Heart right ventricle (tissue), 16 donors: ENCODE measurements around the gene RRP8. TPM values are rescaled to one million over a fixed set of nuclear protein-coding genes. Genes with fewer than 3 reads are reported as not detected.

Source experiments
- ATAC-seq, 8 donors: fragments of 200-7000 bp; cut with Tn5 transposase; one replicate each; pipeline ENCODE4 v1.9.1; 2020; ENCODE audit warnings: mild to moderate bottlenecking in 8 of 8, moderate library complexity in 8 of 8, moderate number of reproducible peaks in 1 of 8
- DNase-seq, 2 donors: peaks; one replicate each; pipeline ENCODE4 v3.0.0-alpha.2; 2020
- H3K27ac ChIP-seq, 10 donors: fragments of 200-600 bp; sonication (generic) in 2 of 10; one replicate each; pipeline versions ENCODE4 v1.5.0 to v1.8.0; 2020 to 2022; ENCODE audit warnings: mild to moderate bottlenecking in 3 of 10
- H3K27me3 ChIP-seq, 7 donors: fragments of 200-600 bp; one replicate each; pipeline ENCODE4 v1.8.0; 2021 to 2022; ENCODE audit warnings: mild to moderate bottlenecking in 2 of 7
- H3K36me3 ChIP-seq, 9 donors: fragments of 200-600 bp; sonication (generic) in 1 of 9; one replicate each; pipeline versions ENCODE4 v1.5.0 to v1.8.0; 2020 to 2022; ENCODE audit warnings: mild to moderate bottlenecking in 2 of 9
- H3K4me1 ChIP-seq, 9 donors: fragments of 200-600 bp; sonication (generic) in 1 of 9; one replicate each; pipeline versions ENCODE4 v1.5.0 to v1.8.0; 2020 to 2022; ENCODE audit warnings: mild to moderate bottlenecking in 4 of 9
- H3K4me3 ChIP-seq, 10 donors: fragments of 200-600 bp; sonication (generic) in 2 of 10; one replicate each; pipeline versions ENCODE4 v1.5.0 to v1.8.0; 2020 to 2022; ENCODE audit warnings: mild to moderate bottlenecking in 7 of 10, moderate library complexity in 2 of 10
- H3K9me3 ChIP-seq, 11 donors: fragments of 200-600 bp in 10 of 11; sonication (generic) in 2 of 11; one replicate each; pipeline versions ENCODE4 v1.5.0 to v1.8.0; 2013 to 2022; ENCODE audit warnings: mild to moderate bottlenecking in 2 of 11, control low read depth in 1 of 11, moderate library complexity in 1 of 11
- CTCF ChIP-seq, 9 donors: fragments of 200-600 bp; sonication (generic) in 2 of 9; IDR thresholded peaks; one replicate each; pipeline versions ENCODE4 v1.5.0 to v1.8.0; 2021 to 2022; ENCODE audit warnings: antibody characterized with exemption in 9 of 9, mild to moderate bottlenecking in 5 of 9, moderate library complexity in 1 of 9
- WGBS, 2 donors: extraction: QIAGEN DNeasy Blood & Tissue Kit; methylation state at CpG; one replicate each; pipeline ENCODE4 v1.1.7; 2013; ENCODE audit warnings: inconsistent platforms in 1 of 2; 5-methylcytosine and 5-hydroxymethylcytosine counted together
- intact Hi-C, 10 donors: fragments of 100-400 bp; cut with DNase I; formaldehyde crosslinking; loops; one replicate each; pipeline versions ENCODE4 v1.11.1 to v1.14.2; 2022
- polyA plus RNA-seq, 2 donors: library from polyadenylated mRNA; stranded (reverse); fragments of 200-250 nt; gene quantifications; one replicate each; pipeline ENCODE4 v1.2.3, GENCODE V29; 2013
- total RNA-seq, 10 donors: library from RNA; stranded (reverse); fragmentation: NEBNext Ultra II Directional in 3 of 10; extraction: Animal tissue kit (Norgen Biotek cat#: 25700) in 3 of 10; gene quantifications; one replicate each; pipeline versions ENCODE4 v1.2.1 to v1.2.4, GENCODE V29; 2021 to 2023
- donor health status: Arrhythmogenic right ventricular cardiomyopathy.
- donor health status: ischemic (EF 13 %, LVEDD 7.1; RV severe dilation, severe dysfunction).
- donor health status: healthy with polysubstance abuse.
- donor health status: DM: no; HTN: yes; CAD: no.
- donor health status: DM: no; HTN: no; CAD: no.
- donor health status: ischemic (EF 25% LVEDD 6.9; RV normal size, moderate dysfunction).
- donor health status: ischemic (EF 25% LVEDD 5.7; RV mildly dilated, moderate dysfunction).
- donor health status: healthy.
- donor health status: DM: yes; HTN: yes; CAD: no.
- donor health status: Ischemic cardiomyopathy.
- donor health status: ischemic (EF 35%, LVEDD 5.7; RV mildly dilated, moderate dysfunction).
- donor health status: nonischemic (EF 11% LVEDD 7.7; RV severe dilation, severe dysfunction).
- donor health status: DM: yes; HTN: yes; CAD: no.
- donor health status: PGD.
- donor health status: ischemic (EF 29% LVEDD 5.4; RV normal size, mild dysfunction).
- donor health status: nonischemic (EF 23%, LVEDD 6.1; RV moderate dilation, normal function).

RRP8 gene
- total and polyA plus RNA-seq, 12 donors = 12.1 to 23.3 (median 20.5) TPM

GRCh38 chr11:6572215-6572614, 31.2 kb downstream of the RRP8 start:
- Histone ChIP-seq H3K4me1 (peaks cover 4 to 38% (median 25%) of the 10 kb centered on the region in 9 donors), H3K4me3 (no peak overlapping the region), H3K27me3 (no peaks in the 10 kb centered on the region), H3K36me3 (peaks cover 0 to 8% (median 0%) of the 10 kb centered on the region in 9 donors), H3K9me3 (no peaks in the 10 kb centered on the region), H3K27ac (no peak overlapping the region)
- 70 to 74% methylated on average over 2 of the region's 2 CpGs for whole genome bisulfite sequencing, 2 donors
- no peak for ATAC-seq
- no peak for DNase-seq
- intact Hi-C loops = no loop called here
- TF ChIP-seq CTCF (IDR thresholded peaks at IDR 0.05) = no peak

GRCh38 chr11:6571434-6572008, 31.9 kb downstream of the RRP8 start:
- H3K36me3 ChIP-seq = peaks cover 0 to 8% (median 0%) of the 10 kb centered on the region in 9 donors
- DNase-seq (no peak), ATAC-seq (no peak)
- WGBS, 2 donors = 77 to 79% methylated on average over 22 of the region's 22 CpGs
- intact Hi-C loops = no loop called here
- H3K9me3 ChIP-seq = no peaks in the 10 kb centered on the region
- peak overlapping the region in 1 of 10 donors; percentile 24 for H3K4me3 ChIP-seq
- no peak overlapping the region for H3K27ac ChIP-seq
- H3K27me3 ChIP-seq = no peaks in the 10 kb centered on the region
- H3K4me1 ChIP-seq = peaks cover 0 to 35% (median 18%) of the 10 kb centered on the region in 9 donors
- no peak for TF ChIP-seq CTCF (IDR thresholded peaks at IDR 0.05)

- Histone ChIP-seq H3K9me3 (no peaks in the 10 kb centered on the region), H3K27me3 (no peaks in the 10 kb centered on the region), H3K4me1 (peaks cover 0 to 30% (median 12%) of the 10 kb centered on the region in 9 donors), H3K36me3 (peaks cover 0 to 8% (median 0%) of the 10 kb centered on the region in 9 donors), H3K27ac (no peak overlapping the region), H3K4me3 (peak overlapping the region in 3 of 10 donors; percentile 24 to 43 (median 38))
- ATAC-seq (peak in 4 of 8 donors; percentile 4 to 62 (median 12)), DNase-seq (no peak)
- 74 to 78% methylated on average over 62 of the region's 62 CpGs for WGBS, 2 donors
- intact Hi-C loops = no loop called here
- peak in 2 of 9 donors; percentile 15 to 33 for TF ChIP-seq CTCF (IDR thresholded peaks at IDR 0.05)
Measured at GRCh38 chr11:6570691-6571427, 32.6 kb downstream of the RRP8 start.

GRCh38 chr11:6569706-6570105, 33.7 kb downstream of the RRP8 start:
- DNase-seq (no peak), ATAC-seq (no peak)
- Histone ChIP-seq H3K27me3 (no peaks in the 10 kb centered on the region), H3K4me1 (peaks cover 0 to 27% (median 11%) of the 10 kb centered on the region in 9 donors), H3K4me3 (no peak overlapping the region), H3K27ac (no peak overlapping the region), H3K9me3 (no peaks in the 10 kb centered on the region), H3K36me3 (peaks cover 0 to 8% (median 0%) of the 10 kb centered on the region in 9 donors)
- no peak for TF ChIP-seq CTCF (IDR thresholded peaks at IDR 0.05)
- WGBS, 2 donors = 88% methylated on average over 5 of the region's 5 CpGs
- intact Hi-C loops = no loop called here
